CD4-positive, alpha-beta T cell treated with Interleukin-17A for 4 hours (primary cell): Measurements from ENCODE around the gene HCFC1.
A peak's percentile ranks its signal among the peaks of the same experiment; 100 is the strongest.

Source experiments
- DNase-seq: peaks from one replicate; pipeline ENCODE4 v3.0.0-alpha.2; 2020; ENCODE audit warnings: mixed read lengths

Gene HCFC1

GRCh38 chrX:153956044-153956907 is 15.3 kb downstream of the HCFC1 start:
- no peak for DNase-seq

GRCh38 chrX:153955228-153955732 is 16.3 kb downstream of the HCFC1 start:
- no peak for DNase-seq

DNA sequence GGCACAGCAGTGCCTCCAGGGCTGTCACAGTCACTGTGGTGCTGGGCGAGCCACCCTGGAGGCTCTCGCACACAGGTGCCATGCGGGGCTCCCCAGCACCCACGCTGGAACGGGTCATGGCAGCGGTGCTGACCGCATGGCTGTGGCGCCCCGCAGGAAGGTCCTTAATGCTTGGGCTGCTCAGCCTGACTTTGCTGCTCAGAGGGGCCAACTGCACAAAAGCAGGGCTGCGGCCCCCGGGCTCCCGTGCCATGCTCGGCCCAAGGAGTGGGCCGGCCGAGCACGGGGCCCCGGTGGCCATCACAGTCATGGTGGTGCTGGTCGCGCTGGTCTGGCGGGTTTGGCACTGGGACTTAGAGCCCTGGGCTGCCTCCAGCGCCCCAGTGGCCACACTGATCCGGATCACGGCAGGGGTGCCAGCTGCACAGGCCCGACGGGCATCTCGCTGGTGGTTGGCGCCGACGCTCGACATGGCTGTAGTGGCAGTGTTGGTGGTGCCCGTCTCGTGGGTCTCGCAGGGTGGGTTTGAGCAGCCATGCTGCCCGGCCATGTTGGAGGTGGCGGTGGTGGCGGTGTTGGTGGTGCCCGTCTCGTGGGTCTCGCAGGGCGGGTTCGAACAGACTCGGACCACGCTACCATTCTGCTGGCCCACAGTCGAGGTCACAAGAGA is 16.9 kb downstream of the HCFC1 start:
- DNase-seq: no peak

DNA sequence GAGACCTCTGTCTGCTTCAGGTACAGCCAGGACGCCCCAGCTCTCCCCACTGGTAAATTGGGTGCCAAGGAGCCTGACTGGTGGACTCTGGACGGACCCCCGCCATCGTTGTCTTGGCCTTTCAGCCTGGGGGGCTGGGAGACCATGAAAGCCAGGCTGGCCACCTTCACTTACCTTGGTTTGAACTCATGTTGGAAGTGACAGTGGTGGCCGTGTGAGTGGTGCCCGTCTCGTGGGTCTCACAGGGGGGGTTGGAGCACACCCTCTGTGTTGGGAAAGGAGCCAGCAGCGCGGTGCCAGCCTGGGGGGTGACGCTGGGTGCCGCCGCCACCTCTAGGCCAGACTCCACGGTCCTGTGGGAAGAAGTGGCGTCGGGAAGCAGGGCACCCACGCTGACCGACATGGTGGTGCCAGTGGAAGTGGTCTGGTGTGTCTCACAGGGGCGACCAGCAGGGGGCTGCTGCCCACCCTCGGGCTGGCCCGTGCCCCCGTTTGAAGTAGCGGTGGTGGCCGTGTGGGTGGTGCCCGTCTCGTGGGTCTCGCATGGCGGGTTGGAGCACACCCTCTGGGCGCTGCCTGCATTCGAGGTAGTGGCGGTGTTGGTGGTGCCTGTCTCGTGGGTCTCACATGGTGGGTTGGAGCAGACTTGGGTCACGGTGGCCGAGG is 17.6 kb downstream of the HCFC1 start:
- DNase-seq: no peak

DNA sequence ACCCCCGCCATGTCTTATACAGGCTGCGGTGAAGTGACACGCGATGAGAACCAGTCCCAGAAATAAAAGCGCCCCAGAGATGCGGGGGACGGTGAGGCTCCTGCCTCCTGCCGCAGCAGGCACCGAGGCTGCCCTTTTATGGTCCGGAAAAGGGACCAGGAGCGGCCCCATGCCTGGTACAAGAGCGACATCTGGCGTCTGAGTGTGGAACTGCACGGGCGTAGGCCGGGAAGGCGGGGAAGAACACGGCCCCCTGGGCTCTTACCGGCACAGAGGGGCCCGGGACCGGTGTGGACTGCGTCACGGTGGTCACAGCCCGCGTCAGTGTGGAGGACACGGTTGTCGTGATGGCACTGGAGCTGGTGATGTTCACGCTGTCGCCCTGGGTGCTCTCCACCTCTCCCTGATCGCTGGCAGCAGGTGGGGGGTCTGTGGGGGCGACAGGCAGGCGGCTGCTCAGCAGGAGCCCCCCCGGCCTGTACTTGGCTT is 18.2 kb downstream of the HCFC1 start:
- DNase-seq: peak; percentile 82

- DNase-seq: no peak
Observed at GRCh38 chrX:153952373-153953026, 19.1 kb downstream of the HCFC1 start.

- no peak for DNase-seq
Observed at GRCh38 chrX:153951683-153952372, 19.8 kb downstream of the HCFC1 start.

DNA sequence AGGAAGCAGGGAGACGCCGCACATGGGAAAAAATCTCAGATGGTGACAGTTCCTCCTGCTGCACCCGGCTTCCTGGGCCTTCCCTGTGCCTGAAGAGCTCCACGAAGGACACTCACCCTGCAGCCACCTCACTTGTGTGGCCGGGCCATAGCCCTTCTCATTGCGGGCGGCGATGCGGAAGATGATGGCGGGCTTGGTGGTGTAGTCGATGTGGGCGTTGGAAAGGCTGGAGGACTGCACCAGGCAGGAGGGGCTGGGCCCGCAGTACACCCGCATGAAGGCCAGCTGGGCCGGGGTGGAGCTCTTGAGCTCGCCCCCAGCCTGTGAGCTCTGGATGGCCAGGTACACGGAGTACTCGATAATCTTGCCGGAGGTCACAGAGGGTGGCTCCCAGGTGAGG is 21.5 kb downstream of the HCFC1 start:
- no peak for DNase-seq

GRCh38 chrX:153948847-153949805 is 22.5 kb downstream of the HCFC1 start:
- no peak for DNase-seq

DNA sequence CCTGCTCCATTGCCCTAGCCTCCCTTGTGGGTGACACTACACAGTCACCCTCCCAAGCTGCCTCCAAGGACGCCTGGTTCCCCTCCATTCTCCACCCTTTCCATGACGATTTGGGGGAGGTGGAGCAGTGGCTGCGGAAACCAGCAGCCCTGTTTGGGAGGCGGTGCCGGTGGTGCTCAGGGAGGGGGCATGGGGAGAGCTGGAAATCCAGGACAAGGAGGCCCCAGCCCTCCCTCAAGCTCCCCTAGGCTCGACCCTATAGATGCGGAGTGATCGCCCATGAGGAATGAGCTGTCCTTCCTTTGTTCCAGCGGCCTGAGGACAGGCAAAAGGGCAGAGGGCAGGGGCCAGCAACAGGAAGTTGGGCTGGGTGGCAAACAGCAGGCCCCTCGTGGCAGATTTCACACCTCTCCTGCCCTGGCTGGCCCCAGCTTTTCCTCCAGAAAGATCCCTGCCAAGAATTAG is 23.6 kb downstream of the HCFC1 start:
- DNase-seq: no peak

- peak; percentile 87 for DNase-seq
Observed at GRCh38 chrX:153947009-153947769, 24.4 kb downstream of the HCFC1 start.

GRCh38 chrX:153945956-153946943 is 25.4 kb downstream of the HCFC1 start:
- DNase-seq: no peak

DNA sequence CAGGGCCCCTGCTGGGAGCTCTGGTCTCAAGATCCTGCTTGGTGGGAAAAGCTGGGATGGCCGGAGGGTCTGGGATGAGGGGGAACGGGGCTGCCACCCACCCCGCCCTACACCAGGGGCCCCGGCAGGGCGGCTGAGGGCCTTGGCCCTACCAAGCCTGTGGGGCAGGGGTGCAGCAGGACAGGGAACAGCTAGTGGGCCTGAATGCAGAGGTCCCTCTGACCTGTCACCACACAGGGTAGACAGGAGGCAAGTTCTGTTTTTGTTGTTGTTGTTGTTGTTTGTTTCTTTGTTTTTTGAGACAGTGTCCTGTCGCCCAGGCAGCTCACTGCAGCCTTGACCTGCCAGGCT is 26.8 kb downstream of the HCFC1 start:
- DNase-seq: no peak

DNA sequence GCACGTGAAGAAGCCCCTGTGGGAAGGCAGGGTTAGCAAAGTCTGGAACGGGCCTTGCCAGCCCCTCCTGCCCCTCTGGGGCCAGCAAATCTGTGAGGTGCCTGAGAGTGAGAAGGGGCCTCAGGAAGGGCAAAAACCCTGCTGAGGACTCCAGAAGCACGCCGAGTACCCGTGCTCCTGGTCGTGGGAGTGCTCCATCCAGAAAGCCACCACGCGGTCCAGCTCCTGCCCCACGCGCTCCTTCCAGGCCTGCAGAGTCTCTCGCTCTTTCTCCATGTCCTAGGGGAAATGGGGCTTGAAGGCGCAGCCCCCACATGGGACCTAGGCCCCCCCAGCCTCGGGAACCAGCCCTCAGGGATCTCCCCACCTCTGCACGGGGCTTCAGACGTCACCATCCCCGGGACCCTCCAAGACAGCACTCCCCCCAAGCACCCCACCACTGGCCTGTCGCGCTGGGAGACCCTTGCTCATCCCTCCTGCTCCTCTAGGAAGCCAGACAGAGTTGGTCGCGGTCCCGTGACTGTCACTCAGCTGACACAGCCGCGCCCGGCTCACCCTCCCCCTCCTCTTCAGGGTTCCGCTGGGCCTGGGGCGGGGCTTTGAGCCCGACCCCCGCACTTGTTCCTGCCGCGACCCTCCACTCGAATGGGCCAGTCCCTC is 27.3 kb downstream of the HCFC1 start, which contains the start of gene RENBP:
Gene RENBP (minus strand): TSS at position 504 of the 660 bp plus-strand sequence. CDS start 33 bp downstream, at position 471.
- DNase-seq: peak; percentile 75

DNA sequence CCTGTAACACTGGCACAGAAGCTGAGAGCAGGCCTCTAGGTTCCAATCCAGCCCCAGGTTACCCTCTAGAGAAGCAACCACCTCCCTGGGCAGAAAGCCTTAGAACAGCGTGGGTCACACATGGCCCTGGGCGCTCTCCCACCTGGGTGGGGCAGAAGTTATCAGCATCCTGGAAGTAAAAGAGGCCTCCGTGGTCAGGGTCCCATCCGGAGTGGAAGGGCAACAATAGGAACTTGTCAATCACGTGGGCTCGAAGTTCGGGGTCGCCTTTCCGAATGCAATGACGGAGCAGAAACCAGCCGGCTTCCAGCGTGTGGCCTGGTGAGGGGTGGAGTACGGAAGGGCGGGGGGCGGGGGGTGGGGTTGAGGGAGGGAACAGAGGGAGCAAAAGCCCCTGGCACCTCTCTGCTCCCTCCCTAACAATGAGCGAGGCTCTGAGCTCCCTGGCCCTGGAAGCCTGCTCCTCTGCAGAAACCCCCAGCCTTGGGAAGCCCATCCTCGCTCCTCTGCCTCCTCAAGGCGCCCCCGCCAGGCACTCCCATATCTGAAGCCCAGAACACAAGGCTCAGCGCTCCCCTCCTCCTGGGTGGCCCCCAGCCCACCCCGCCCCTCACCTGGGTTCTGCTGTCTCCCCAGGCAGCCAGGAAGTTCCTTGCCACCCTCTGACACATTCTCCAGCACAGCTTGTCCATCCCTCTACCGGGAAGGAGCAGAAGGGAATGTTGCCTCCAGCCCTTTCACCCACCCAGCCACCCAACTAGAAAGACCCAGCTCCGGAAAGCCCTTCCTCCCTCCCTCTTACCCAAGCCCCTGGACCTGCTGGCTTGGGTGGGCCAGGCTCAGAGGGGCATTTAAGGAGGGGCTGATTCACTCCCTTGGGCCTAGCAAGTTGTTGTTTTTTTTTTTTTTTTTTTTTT is 30.0 kb downstream of the HCFC1 start:
- DNase-seq: no peak

DNA sequence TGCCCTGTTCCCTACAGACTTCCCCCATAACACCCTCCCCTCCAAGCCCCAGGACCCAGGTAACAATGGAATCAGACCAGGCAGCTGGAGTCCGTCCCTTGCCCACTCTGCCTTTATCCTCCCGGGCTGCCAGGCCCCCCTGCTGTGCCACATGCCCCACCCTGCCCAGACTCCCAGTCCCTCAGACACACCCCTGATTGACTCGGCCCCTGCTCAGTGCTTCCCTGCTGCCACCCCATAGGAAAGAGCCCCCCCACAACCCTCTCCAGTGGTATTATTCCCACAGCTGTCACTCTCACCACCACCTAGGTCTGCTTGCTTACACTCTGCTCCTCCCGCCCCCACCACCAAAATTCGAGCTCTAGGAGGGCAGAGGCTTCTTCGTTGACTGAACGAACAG is 32.0 kb downstream of the HCFC1 start:
- DNase-seq: no peak

DNA sequence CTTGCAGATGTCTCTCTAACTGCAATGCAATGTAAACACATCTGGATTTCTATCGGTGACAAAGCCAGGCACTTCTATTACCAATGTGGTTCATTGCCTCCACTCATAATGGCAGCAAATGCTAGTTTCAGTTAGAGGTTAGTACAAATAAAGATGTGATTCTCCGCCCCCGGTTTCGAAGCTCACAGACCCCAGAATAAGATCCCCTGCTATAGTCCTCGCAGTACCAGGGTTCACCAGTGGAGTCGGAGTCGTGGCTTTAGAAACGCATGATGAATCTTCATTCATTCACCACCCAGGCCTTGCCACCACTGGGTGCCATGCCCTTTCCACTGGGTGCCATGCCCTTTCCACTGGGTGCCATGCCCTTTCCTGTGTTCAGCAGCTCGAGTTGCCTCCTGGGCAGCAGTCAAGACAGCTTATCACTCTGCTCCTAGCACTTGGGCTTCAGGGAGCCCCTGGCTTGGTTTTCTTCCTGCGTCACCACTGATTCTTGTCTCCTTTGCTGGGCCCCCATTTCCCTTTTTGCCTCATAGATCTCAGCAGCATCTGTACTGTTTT is 33.3 kb downstream of the HCFC1 start:
- DNase-seq: no peak
